ENCODE measurements around the gene ZC3H12A.

The ZC3H12A gene

GRCh38 chr1:37442139-37442538 is 32.2 kb upstream of the ZC3H12A start:
- Histone ChIP-seq H3K9me3 (no peaks in the 10 kb centered on the region), H3K36me3 (replicated peaks) (no peaks in the 10 kb centered on the region), H3K4me1 (no peaks in the 10 kb centered on the region), H3K27me3 (ENCODE audit: low read depth) (peaks cover 7% of the 10 kb centered on the region), H3K4me3 (no peak overlapping the region)
- in situ Hi-C loops (cut with MboI; ENCODE audit: low sequenced_read_pairs): loop anchor here (25.0 kb wide), 2 partner anchors 730 to 855 kb away; no protein-coding TSS in a partner anchor
- DNase-seq (ENCODE audit: low spot score in 2 of 2): no peak

- in situ Hi-C loops (cut with MboI; ENCODE audit: low sequenced_read_pairs): loop anchor here (25.0 kb wide), 2 partner anchors 730 to 855 kb away; no protein-coding TSS in a partner anchor
- DNase-seq (ENCODE audit: low spot score in 2 of 2): no peak
- H3K36me3 ChIP-seq (replicated peaks): no peaks in the 10 kb centered on the region
- no peaks in the 10 kb centered on the region for H3K4me1 ChIP-seq
- no peaks in the 10 kb centered on the region for H3K9me3 ChIP-seq
- no peak overlapping the region for H3K4me3 ChIP-seq
- peaks cover 7% of the 10 kb centered on the region for H3K27me3 ChIP-seq (ENCODE audit: low read depth)
Measured at GRCh38 chr1:37442644-37443043, 31.7 kb upstream of the ZC3H12A start.

- Histone ChIP-seq H3K27me3 (ENCODE audit: low read depth) (peaks cover 10% of the 10 kb centered on the region), H3K9me3 (no peaks in the 10 kb centered on the region), H3K36me3 (replicated peaks) (no peaks in the 10 kb centered on the region), H3K4me1 (peaks cover 2% of the 10 kb centered on the region; the same call in 1 of the 2 replicates), H3K4me3 (no peak overlapping the region)
- no peak for DNase-seq (ENCODE audit: low spot score in 2 of 2)
- in situ Hi-C loops (cut with MboI; ENCODE audit: low sequenced_read_pairs): loop anchor here (25.0 kb wide), 2 partner anchors 735 to 860 kb away; no protein-coding TSS in a partner anchor
Measured at GRCh38 chr1:37446874-37447273, 27.5 kb upstream of the ZC3H12A start.

GRCh38 chr1:37448185-37448584 is 26.2 kb upstream of the ZC3H12A start:
- Histone ChIP-seq H3K9me3 (no peaks in the 10 kb centered on the region), H3K4me1 (peaks cover 5% of the 10 kb centered on the region), H3K36me3 (replicated peaks) (no peaks in the 10 kb centered on the region), H3K27me3 (ENCODE audit: low read depth) (peaks cover 8% of the 10 kb centered on the region; the same call in 1 of the 2 replicates), H3K4me3 (no peak overlapping the region)
- no peak for DNase-seq (ENCODE audit: low spot score in 2 of 2)
- in situ Hi-C loops (cut with MboI; ENCODE audit: low sequenced_read_pairs): loop anchor here (25.0 kb wide), 2 partner anchors 736 to 861 kb away; no protein-coding TSS in a partner anchor

- H3K36me3 ChIP-seq (replicated peaks): no peaks in the 10 kb centered on the region
- in situ Hi-C loops (cut with MboI; ENCODE audit: low sequenced_read_pairs): loop anchor here (25.0 kb wide), 2 partner anchors 737 to 862 kb away; no protein-coding TSS in a partner anchor
- H3K4me3 ChIP-seq: no peak overlapping the region
- H3K9me3 ChIP-seq: no peaks in the 10 kb centered on the region
- H3K27me3 ChIP-seq (ENCODE audit: low read depth): peaks cover 6% of the 10 kb centered on the region; the same call in 1 of the 2 replicates
- DNase-seq (ENCODE audit: low spot score in 2 of 2): no peak
- peaks cover 5% of the 10 kb centered on the region for H3K4me1 ChIP-seq
Measured at GRCh38 chr1:37448691-37449417, 25.5 kb upstream of the ZC3H12A start.

GRCh38 chr1:37449936-37450335 is 24.4 kb upstream of the ZC3H12A start:
- in situ Hi-C loops (cut with MboI; ENCODE audit: low sequenced_read_pairs): loop anchor here (10.0 to 25.0 kb wide), 3 partner anchors 225 to 863 kb away; no protein-coding TSS in a partner anchor
- Histone ChIP-seq H3K4me3 (no peak overlapping the region), H3K4me1 (peaks cover 5% of the 10 kb centered on the region), H3K27me3 (ENCODE audit: low read depth) (peaks cover 6% of the 10 kb centered on the region; the same call in 1 of the 2 replicates), H3K9me3 (no peaks in the 10 kb centered on the region), H3K36me3 (replicated peaks) (no peaks in the 10 kb centered on the region)
- DNase-seq (ENCODE audit: low spot score in 2 of 2): no peak

GRCh38 chr1:37452416-37452815 is 22.0 kb upstream of the ZC3H12A start:
- DNase-seq (ENCODE audit: low spot score in 2 of 2): no peak
- H3K9me3 ChIP-seq: no peaks in the 10 kb centered on the region
- H3K27me3 ChIP-seq (ENCODE audit: low read depth): peaks cover 6% of the 10 kb centered on the region; the same call in 1 of the 2 replicates
- H3K36me3 ChIP-seq (replicated peaks): no peaks in the 10 kb centered on the region
- H3K4me3 ChIP-seq: no peak overlapping the region
- peaks cover 5% of the 10 kb centered on the region for H3K4me1 ChIP-seq
- in situ Hi-C loops (cut with MboI; ENCODE audit: low sequenced_read_pairs): loop anchor here (10.0 kb wide), 1 partner anchor 222 kb away; no protein-coding TSS in a partner anchor

GRCh38 chr1:37453647-37454046 is 20.7 kb upstream of the ZC3H12A start:
- no peaks in the 10 kb centered on the region for H3K9me3 ChIP-seq
- in situ Hi-C loops (cut with MboI; ENCODE audit: low sequenced_read_pairs): loop anchor here (10.0 kb wide), 1 partner anchor 221 kb away; no protein-coding TSS in a partner anchor
- H3K27me3 ChIP-seq (ENCODE audit: low read depth): peaks cover 6% of the 10 kb centered on the region; the same call in 1 of the 2 replicates
- H3K36me3 ChIP-seq (replicated peaks): no peaks in the 10 kb centered on the region
- DNase-seq (ENCODE audit: low spot score in 2 of 2): no peak
- no peak overlapping the region for H3K4me3 ChIP-seq
- peaks cover 5% of the 10 kb centered on the region for H3K4me1 ChIP-seq

- no peak for DNase-seq (ENCODE audit: low spot score in 2 of 2)
- peaks cover 5% of the 10 kb centered on the region for H3K4me1 ChIP-seq
- H3K9me3 ChIP-seq: no peaks in the 10 kb centered on the region
- H3K4me3 ChIP-seq: no peak overlapping the region
- H3K36me3 ChIP-seq (replicated peaks): no peaks in the 10 kb centered on the region
- no peaks in the 10 kb centered on the region for H3K27me3 ChIP-seq (ENCODE audit: low read depth)
- in situ Hi-C loops (cut with MboI; ENCODE audit: low sequenced_read_pairs): loop anchor here (10.0 kb wide), 1 partner anchor 219 kb away; no protein-coding TSS in a partner anchor
Measured at GRCh38 chr1:37455516-37455915, 18.9 kb upstream of the ZC3H12A start.

GRCh38 chr1:37456614-37457013 is 17.8 kb upstream of the ZC3H12A start:
- in situ Hi-C loops (cut with MboI; ENCODE audit: low sequenced_read_pairs): loop anchor here (10.0 kb wide), 1 partner anchor 218 kb away; no protein-coding TSS in a partner anchor

GRCh38 chr1:37458551-37458950 is 15.8 kb upstream of the ZC3H12A start:
- Histone ChIP-seq H3K4me1 (no peaks in the 10 kb centered on the region), H3K9me3 (no peaks in the 10 kb centered on the region), H3K36me3 (replicated peaks) (no peaks in the 10 kb centered on the region), H3K27me3 (ENCODE audit: low read depth) (no peaks in the 10 kb centered on the region), H3K4me3 (no peak overlapping the region)
- in situ Hi-C loops (cut with MboI; ENCODE audit: low sequenced_read_pairs): loop anchor here (10.0 kb wide), 1 partner anchor 216 kb away; no protein-coding TSS in a partner anchor
- no peak for DNase-seq (ENCODE audit: low spot score in 2 of 2)

More at GRCh38 chr1:37456614-37457013, 17.8 kb upstream of the ZC3H12A start:
- Histone ChIP-seq H3K27me3 (ENCODE audit: low read depth) (no peaks in the 10 kb centered on the region), H3K36me3 (replicated peaks) (no peaks in the 10 kb centered on the region), H3K4me3 (no peak overlapping the region), H3K4me1 (peaks cover 5% of the 10 kb centered on the region), H3K9me3 (no peaks in the 10 kb centered on the region)
- no peak for DNase-seq (ENCODE audit: low spot score in 2 of 2)

GRCh38 chr1:37461698-37462436 is 12.5 kb upstream of the ZC3H12A start:
- no peak for DNase-seq (ENCODE audit: low spot score in 2 of 2)
- no peaks in the 10 kb centered on the region for H3K36me3 ChIP-seq (replicated peaks)
- no peaks in the 10 kb centered on the region for H3K4me1 ChIP-seq
- no peak overlapping the region for H3K4me3 ChIP-seq
- H3K27me3 ChIP-seq (ENCODE audit: low read depth): no peaks in the 10 kb centered on the region
- H3K9me3 ChIP-seq: no peaks in the 10 kb centered on the region
- in situ Hi-C loops (cut with MboI; ENCODE audit: low sequenced_read_pairs): no loop called here

- no peak overlapping the region for H3K4me3 ChIP-seq
- in situ Hi-C loops (cut with MboI; ENCODE audit: low sequenced_read_pairs): no loop called here
Measured at GRCh38 chr1:37464443-37464842, 9.9 kb upstream of the ZC3H12A start.

More at GRCh38 chr1:37464443-37464842, 9.9 kb upstream of the ZC3H12A start:
- Histone ChIP-seq H3K36me3 (replicated peaks) (no peaks in the 10 kb centered on the region), H3K27me3 (ENCODE audit: low read depth) (no peaks in the 10 kb centered on the region), H3K4me1 (no peaks in the 10 kb centered on the region), H3K9me3 (no peaks in the 10 kb centered on the region)
- DNase-seq (ENCODE audit: low spot score in 2 of 2): no peak

Data from HAP-1 (cell line).